ENCODE results near the gene S100P. TPM values are rescaled to one million over a fixed set of nuclear protein-coding genes. Genes with fewer than 3 reads are reported as not detected.

The S100P gene
- total and polyA plus RNA-seq, 2 of the 4 experiments (the other 2 are of a cell fraction) = not detected

DNA sequence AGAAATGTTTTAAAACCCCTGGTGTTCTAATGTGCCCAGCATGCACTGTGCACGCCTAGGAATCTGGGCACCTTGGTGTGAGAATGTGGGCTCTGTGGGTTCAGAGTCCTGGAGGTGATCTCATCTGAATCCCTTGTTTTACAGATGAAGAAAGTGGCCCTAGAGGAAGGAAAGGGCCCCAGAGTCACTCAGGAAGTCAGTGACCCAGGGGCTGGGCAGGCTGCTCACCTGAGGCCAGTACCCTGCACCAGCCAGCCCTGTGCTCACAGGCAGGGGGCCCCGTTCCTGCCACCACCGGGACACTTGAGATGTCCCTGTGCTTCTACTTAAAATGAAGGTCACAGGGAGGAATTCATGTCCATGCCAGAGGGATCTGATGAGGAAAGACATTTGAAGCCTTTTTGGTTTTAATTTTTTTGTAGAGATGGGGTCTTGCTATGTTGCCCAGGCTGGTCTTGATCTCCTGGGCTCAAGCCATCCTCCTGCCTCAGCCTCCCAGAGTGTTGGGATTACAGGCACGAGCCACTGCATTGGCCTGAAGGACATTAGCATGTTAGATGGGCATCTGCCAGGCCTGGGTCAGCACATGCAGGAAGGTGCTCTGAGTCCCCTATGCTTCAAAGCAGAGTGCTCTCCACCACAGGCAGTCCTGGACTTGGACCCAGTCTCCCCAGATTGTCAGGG, 7.4 kb upstream of the S100P start:
- CTCF ChIA-PET = no interaction called here
- no peak overlapping the region for H3K23ac ChIP-seq (ENCODE audit: low read depth, low read length)
- no peak overlapping the region for H2BK15ac ChIP-seq (ENCODE audit: low read depth, low read length)
- no peak overlapping the region for H3K56ac ChIP-seq (ENCODE audit: extremely low read depth, insufficient read depth, low read length)
- POLR2A ChIA-PET (ENCODE audit: unreplicated experiment) = no interaction called here
- no peak overlapping the region for H2AFZ ChIP-seq (replicated peaks; ENCODE audit: low read length, poor library complexity)
- H3K9me3 ChIP-seq (ENCODE audit: control insufficient read depth, insufficient read depth, low read length) = no peaks in the 10 kb centered on the region
- H2BK120ac ChIP-seq (ENCODE audit: low read depth, low read length) = no peak overlapping the region
- 67% methylated on average over 3 of the region's 4 CpGs; no CpG with 5 or more reads in 1 of the 2 experiments for WGBS, 2 experiments (ENCODE audit: extremely low coverage in 2 of 2, insufficient read length in 1 of 2)
- dilution Hi-C loops (cut with HindIII; ENCODE audit: low sequenced_read_pairs, unreplicated experiment) = no loop called here
- H3K9ac ChIP-seq (ENCODE audit: low read depth, low read length) = no peak overlapping the region
- no peak for ATAC-seq (ENCODE audit: low read depth)
- no peak overlapping the region for H3K4me3 ChIP-seq (ENCODE audit: insufficient read depth, low read depth, low read length)
- peaks cover 15% of the 10 kb centered on the region for H3K4me1 ChIP-seq (ENCODE audit: control insufficient read depth, insufficient read depth, low read length)
- H4K5ac ChIP-seq (ENCODE audit: low read depth, low read length) = no peak overlapping the region
- H4K20me1 ChIP-seq (ENCODE audit: insufficient read depth, low read length) = no peaks in the 10 kb centered on the region
- H2BK20ac ChIP-seq (ENCODE audit: low read depth, low read length) = no peak overlapping the region
- no peak for DNase-seq
- no peak overlapping the region for H3K4me2 ChIP-seq (ENCODE audit: low read depth, low read length)
- H2AK9ac ChIP-seq (replicated peaks; ENCODE audit: low read depth, low read length, poor library complexity) = no peak overlapping the region
- H3K18ac ChIP-seq (ENCODE audit: low read depth, low read length) = no peak overlapping the region
- peaks cover 16% of the 10 kb centered on the region; the same call in 1 of the 2 replicates for H3K9me1 ChIP-seq (ENCODE audit: insufficient read depth, low read length)
- no peaks in the 10 kb centered on the region for H3K36me3 ChIP-seq (ENCODE audit: control insufficient read depth, insufficient read depth, low read length)
- no TSS peak for BruUV-seq (replicated peaks)
- H4K91ac ChIP-seq (ENCODE audit: insufficient read depth, low read depth, low read length) = no peak overlapping the region
- H3K79me1 ChIP-seq (ENCODE audit: low read depth in 1 of 2, low read length in 2 of 2) = 0 out of 4 replicates have a peak, but pooled peaks cover 0 to 4% of the 10 kb centered on the region in 2 experiments
- no peak overlapping the region for H2AK5ac ChIP-seq (ENCODE audit: low read depth, low read length)
- intact Hi-C loops (cut with micrococcal nuclease) = no loop called here
- no peak overlapping the region for H3K27ac ChIP-seq (ENCODE audit: insufficient read depth, low read length)
- in situ Hi-C loops (cut with MboI; ENCODE audit: low sequenced_read_pairs) = no loop called here
- no peak overlapping the region for H3K14ac ChIP-seq (replicated peaks; ENCODE audit: low read depth, low read length)
- H2BK5ac ChIP-seq (ENCODE audit: low read depth, low read length, poor library complexity, severe bottlenecking) = no peak overlapping the region
- 0 out of 2 replicates have a peak overlapping the region, but pooled peaks have one; percentile 5 for H3K4ac ChIP-seq (ENCODE audit: low read depth, low read length)
- no peaks in the 10 kb centered on the region for H3K27me3 ChIP-seq (ENCODE audit: control insufficient read depth, insufficient read depth, low read length)
- TF ChIP-seq RAD21 (IDR thresholded peaks at IDR 0.05; ENCODE audit: low read length) = no peak
- TF ChIP-seq CEBPB (IDR thresholded peaks at IDR 0.05; ENCODE audit: low read depth, low read length) = no peak
- TF ChIP-seq POLR2A (IDR thresholded peaks at IDR 0.05; ENCODE audit: low read depth, low read length) = no peak
- TF ChIP-seq, protein P1, sequence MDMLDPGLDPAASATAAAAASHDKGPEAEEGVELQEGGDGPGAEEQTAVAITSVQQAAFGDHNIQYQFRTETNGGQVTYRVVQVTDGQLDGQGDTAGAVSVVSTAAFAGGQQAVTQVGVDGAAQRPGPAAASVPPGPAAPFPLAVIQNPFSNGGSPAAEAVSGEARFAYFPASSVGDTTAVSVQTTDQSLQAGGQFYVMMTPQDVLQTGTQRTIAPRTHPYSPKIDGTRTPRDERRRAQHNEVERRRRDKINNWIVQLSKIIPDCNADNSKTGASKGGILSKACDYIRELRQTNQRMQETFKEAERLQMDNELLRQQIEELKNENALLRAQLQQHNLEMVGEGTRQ (IDR thresholded peaks at IDR 0.05; ENCODE audit: low read depth, low read length) = no peak
- no peak for TF ChIP-seq BHLHE40 (IDR thresholded peaks at IDR 0.05; ENCODE audit: low read depth, low read length)
- TF ChIP-seq FOS (IDR thresholded peaks at IDR 0.05; ENCODE audit: low read depth, low read length) = no peak
- no peak for TF ChIP-seq RFX5 (IDR thresholded peaks at IDR 0.05; ENCODE audit: low read depth, low read length)
- no peak for TF ChIP-seq RCOR1 (IDR thresholded peaks at IDR 0.05; ENCODE audit: insufficient replicate concordance, low read length)
- TF ChIP-seq, protein P2, sequence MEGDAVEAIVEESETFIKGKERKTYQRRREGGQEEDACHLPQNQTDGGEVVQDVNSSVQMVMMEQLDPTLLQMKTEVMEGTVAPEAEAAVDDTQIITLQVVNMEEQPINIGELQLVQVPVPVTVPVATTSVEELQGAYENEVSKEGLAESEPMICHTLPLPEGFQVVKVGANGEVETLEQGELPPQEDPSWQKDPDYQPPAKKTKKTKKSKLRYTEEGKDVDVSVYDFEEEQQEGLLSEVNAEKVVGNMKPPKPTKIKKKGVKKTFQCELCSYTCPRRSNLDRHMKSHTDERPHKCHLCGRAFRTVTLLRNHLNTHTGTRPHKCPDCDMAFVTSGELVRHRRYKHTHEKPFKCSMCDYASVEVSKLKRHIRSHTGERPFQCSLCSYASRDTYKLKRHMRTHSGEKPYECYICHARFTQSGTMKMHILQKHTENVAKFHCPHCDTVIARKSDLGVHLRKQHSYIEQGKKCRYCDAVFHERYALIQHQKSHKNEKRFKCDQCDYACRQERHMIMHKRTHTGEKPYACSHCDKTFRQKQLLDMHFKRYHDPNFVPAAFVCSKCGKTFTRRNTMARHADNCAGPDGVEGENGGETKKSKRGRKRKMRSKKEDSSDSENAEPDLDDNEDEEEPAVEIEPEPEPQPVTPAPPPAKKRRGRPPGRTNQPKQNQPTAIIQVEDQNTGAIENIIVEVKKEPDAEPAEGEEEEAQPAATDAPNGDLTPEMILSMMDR (conservative IDR thresholded peaks at IDR 0.05; ENCODE audit: low read depth, low read length) = no peak
- TF ChIP-seq MXI1 (IDR thresholded peaks at IDR 0.05; ENCODE audit: borderline replicate concordance, low read depth, low read length) = no peak
- TF ChIP-seq CHD1 (IDR thresholded peaks at IDR 0.05; ENCODE audit: low read depth, low read length) = no peak
- TF ChIP-seq MAZ (IDR thresholded peaks at IDR 0.05; ENCODE audit: borderline replicate concordance, low read depth, low read length) = no peak
- TF ChIP-seq, protein P3, sequence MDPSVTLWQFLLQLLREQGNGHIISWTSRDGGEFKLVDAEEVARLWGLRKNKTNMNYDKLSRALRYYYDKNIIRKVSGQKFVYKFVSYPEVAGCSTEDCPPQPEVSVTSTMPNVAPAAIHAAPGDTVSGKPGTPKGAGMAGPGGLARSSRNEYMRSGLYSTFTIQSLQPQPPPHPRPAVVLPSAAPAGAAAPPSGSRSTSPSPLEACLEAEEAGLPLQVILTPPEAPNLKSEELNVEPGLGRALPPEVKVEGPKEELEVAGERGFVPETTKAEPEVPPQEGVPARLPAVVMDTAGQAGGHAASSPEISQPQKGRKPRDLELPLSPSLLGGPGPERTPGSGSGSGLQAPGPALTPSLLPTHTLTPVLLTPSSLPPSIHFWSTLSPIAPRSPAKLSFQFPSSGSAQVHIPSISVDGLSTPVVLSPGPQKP (IDR thresholded peaks at IDR 0.05; ENCODE audit: borderline replicate concordance, low read depth, low read length) = no peak
- TF ChIP-seq NFE2L2 (IDR thresholded peaks at IDR 0.05; ENCODE audit: low read depth, low read length) = no peak
- TF ChIP-seq SMC3 (IDR thresholded peaks at IDR 0.05; ENCODE audit: low read depth, low read length) = no peak
- TF ChIP-seq MAFK (IDR thresholded peaks at IDR 0.05; ENCODE audit: low read depth, low read length) = no peak
- no peak overlapping the region for H4K8ac ChIP-seq (ENCODE audit: low read depth in 2 of 2, low read length in 2 of 2)
